BE2C (cell line): ENCODE results near the gene ALDH16A1.
A peak's percentile ranks its signal among the peaks of the same experiment; 100 is the strongest.

ENCODE experiments used
- DNase-seq: peaks from one replicate; pipeline ENCODE4 v3.0.0-alpha.2; 2020
- H3K27me3 ChIP-seq: fragments of 250-450 bp; sonication (Bioruptor Pico); 2 replicates; pipeline ENCODE4 v1.5.1; 2020; ENCODE audit warnings: mild to moderate bottlenecking
- H3K36me3 ChIP-seq: fragments of 250-450 bp; sonication (Bioruptor Pico); 2 replicates; pipeline ENCODE4 v1.5.1; 2020; ENCODE audit warnings: mild to moderate bottlenecking
- H3K4me1 ChIP-seq: fragments of 250-450 bp; sonication (Bioruptor Pico); 2 replicates; pipeline ENCODE4 v1.5.1; 2020
- H3K4me3 ChIP-seq: 2 replicates; pipeline ENCODE4 v1.5.1; 2011; ENCODE audit warnings: low read depth, low read length
- H3K9me3 ChIP-seq: fragments of 250-450 bp; sonication (Bioruptor Pico); 2 replicates; pipeline ENCODE4 v1.5.1; 2020
- CTCF ChIP-seq: IDR thresholded peaks from 2 replicates; pipeline ENCODE4 v1.5.1; 2012; ENCODE audit warnings: mild to moderate bottlenecking, low read depth, low read length

Gene ALDH16A1

GRCh38 chr19:49503582-49503962 is 50.5 kb downstream of the ALDH16A1 start:
- Histone ChIP-seq H3K4me3 (no peak overlapping the region), H3K27me3 (no peaks in the 10 kb centered on the region), H3K9me3 (no peaks in the 10 kb centered on the region), H3K4me1 (peaks cover 13% of the 10 kb centered on the region), H3K36me3 (peaks cover 19% of the 10 kb centered on the region)
- no peak for TF ChIP-seq CTCF
- DNase-seq, result no peak

- DNase-seq, result peak; percentile 83
- TF ChIP-seq CTCF, result peak; percentile 96
Observed at GRCh38 chr19:49506575-49507105, 53.6 kb downstream of the ALDH16A1 start.

GRCh38 chr19:49507803-49508494 is 54.9 kb downstream of the ALDH16A1 start:
- no peak for DNase-seq
- H3K36me3 ChIP-seq, result no peaks in the 10 kb centered on the region
- no peaks in the 10 kb centered on the region for H3K9me3 ChIP-seq
- no peak overlapping the region for H3K4me3 ChIP-seq
- TF ChIP-seq CTCF, result no peak
- no peaks in the 10 kb centered on the region for H3K4me1 ChIP-seq
- no peaks in the 10 kb centered on the region for H3K27me3 ChIP-seq

More at GRCh38 chr19:49506575-49507105, 53.6 kb downstream of the ALDH16A1 start:
- Histone ChIP-seq H3K27me3 (no peaks in the 10 kb centered on the region), H3K9me3 (no peaks in the 10 kb centered on the region), H3K36me3 (no peaks in the 10 kb centered on the region), H3K4me3 (no peak overlapping the region), H3K4me1 (no peaks in the 10 kb centered on the region)

GRCh38 chr19:49512970-49513745 is 60.1 kb downstream of the ALDH16A1 start:
- Histone ChIP-seq H3K36me3 (no peaks in the 10 kb centered on the region), H3K9me3 (no peaks in the 10 kb centered on the region), H3K4me3 (peak overlapping the region; percentile 78), H3K27me3 (no peaks in the 10 kb centered on the region), H3K4me1 (no peaks in the 10 kb centered on the region)
- DNase-seq, result peak; percentile 50
- TF ChIP-seq CTCF, result no peak

- Histone ChIP-seq H3K4me1 (no peaks in the 10 kb centered on the region), H3K27me3 (no peaks in the 10 kb centered on the region), H3K4me3 (peak overlapping the region; percentile 78), H3K9me3 (no peaks in the 10 kb centered on the region), H3K36me3 (no peaks in the 10 kb centered on the region)
- DNase-seq, result no peak
- TF ChIP-seq CTCF, result no peak
Observed at GRCh38 chr19:49513746-49514118, 60.7 kb downstream of the ALDH16A1 start.

GRCh38 chr19:49514151-49514550 is 61.1 kb downstream of the ALDH16A1 start:
- DNase-seq, result no peak
- Histone ChIP-seq H3K36me3 (no peaks in the 10 kb centered on the region), H3K4me3 (no peak overlapping the region), H3K4me1 (no peaks in the 10 kb centered on the region), H3K9me3 (no peaks in the 10 kb centered on the region), H3K27me3 (no peaks in the 10 kb centered on the region)
- TF ChIP-seq CTCF, result no peak
